Large intestine (tissue), 12 donors: Measurements from ENCODE around the gene SLC37A2. TPM values are rescaled to one million over a fixed set of nuclear protein-coding genes. Genes with fewer than 3 reads are reported as not detected.
"Not testable (repeated sequence)": the region's sequence is repeated elsewhere in the genome, so short reads cannot be mapped to it uniquely, and the experiment has no call there.

Experiments used
- DNase-seq, 2 donors: peaks; one replicate each; pipeline versions ENCODE4 v3.0.0 to v3.0.0-alpha.2; 2013
- H3K27ac ChIP-seq: one replicate; pipeline ENCODE4 v1.5.1; 2013; ENCODE audit warnings: low read length
- H3K27me3 ChIP-seq: 2 replicates; pipeline ENCODE4 v1.6.1; 2013; ENCODE audit warnings: low read length; ENCODE audit not compliant: control insufficient read depth, insufficient read depth
- H3K36me3 ChIP-seq: 2 replicates; pipeline ENCODE4 v1.6.1; 2013; ENCODE audit warnings: low read length; ENCODE audit not compliant: control insufficient read depth, insufficient read depth
- H3K4me1 ChIP-seq: one replicate; pipeline ENCODE4 v1.6.1; 2013; ENCODE audit warnings: low read length; ENCODE audit not compliant: control insufficient read depth, insufficient read depth
- H3K4me3 ChIP-seq: one replicate; pipeline ENCODE4 v1.5.1; 2013; ENCODE audit warnings: low read length
- H3K9me3 ChIP-seq: one replicate; pipeline ENCODE4 v1.6.1; 2013; ENCODE audit warnings: mild to moderate bottlenecking, low read depth, low read length, moderate library complexity; ENCODE audit not compliant: control insufficient read depth
- WGBS: methylation state at CpG from one replicate; pipeline ENCODE4 v1.1.5; 2013; ENCODE audit warnings: low lambda C conversion rate; ENCODE audit not compliant: insufficient coverage; 5-methylcytosine and 5-hydroxymethylcytosine counted together
- long read RNA-seq, 11 donors: transcript quantifications; one replicate each; lab custom pipeline, GENCODE V29; 2026
- polyA plus RNA-seq: library from polyadenylated mRNA; unstranded; fragments of 120-200 nt; gene quantifications from one replicate; pipeline ENCODE4 v1.2.1, GENCODE V29; 2013

Gene SLC37A2
- polyA plus RNA-seq, result 91.1 TPM
- long read RNA-seq, donor 1, result 0 reads
- long read RNA-seq, donor 2, result 0 reads
- long read RNA-seq, donor 3, result 0 reads
- long read RNA-seq, donor 4, result 0 reads
- long read RNA-seq, donor 5, partial matches to known transcripts, result 0 of 3 reads
- long read RNA-seq, donor 5, other reads (novel, unspliced or antisense), result 0 of 3 reads
- long read RNA-seq, donor 6, partial matches to known transcripts, result 0 of 7 reads
- long read RNA-seq, donor 6, other reads (novel, unspliced or antisense), result 0 of 7 reads
- long read RNA-seq, donor 7, result 0 reads
- long read RNA-seq, donor 8, partial matches to known transcripts, result 0 of 3 reads
- long read RNA-seq, donor 8, other reads (novel, unspliced or antisense), result 0 of 3 reads
- long read RNA-seq, donor 9, partial matches to known transcripts, result 0 of 1 reads
- long read RNA-seq, donor 9, other reads (novel, unspliced or antisense), result 0 of 1 reads
- long read RNA-seq, donor 10, transcript SLC37A2-201 (19 exons, 2,696 nt), result major isoform, 6 of 6 reads
- long read RNA-seq, donor 10, partial matches to known transcripts, result 0 of 6 reads
- long read RNA-seq, donor 10, other reads (novel, unspliced or antisense), result 0 of 6 reads
- long read RNA-seq, donor 11, partial matches to known transcripts, result 0 of 2 reads
- long read RNA-seq, donor 11, other reads (novel, unspliced or antisense), result 0 of 2 reads

- no CpG with 5 or more reads among the region's 46 CpGs for WGBS
- Histone ChIP-seq H3K36me3 (no peaks in the 10 kb centered on the region), H3K4me1 (peaks cover 17% of the 10 kb centered on the region), H3K27ac (peak within 1 kb of the TSS; percentile 67), H3K4me3 (peak within 1 kb of the TSS; percentile 68), H3K9me3 (no peaks in the 10 kb centered on the region), H3K27me3 (peaks cover 5% of the 10 kb centered on the region)
- peak; percentile 55 to 84 for DNase-seq
Observed at GRCh38 chr11:125062931-125063428, at the start of gene SLC37A2. SLC37A2 (plus strand) TSS chr11:125063305; CDS start chr11:125063368, 63 bp downstream.

GRCh38 chr11:125016413-125016812 lies 46.7 kb upstream of the SLC37A2 start:
- Histone ChIP-seq H3K36me3 (no peaks in the 10 kb centered on the region), H3K27ac (no peak overlapping the region), H3K9me3 (no peaks in the 10 kb centered on the region), H3K4me3 (no peak overlapping the region), H3K27me3 (no peaks in the 10 kb centered on the region), H3K4me1 (no peaks in the 10 kb centered on the region)
- DNase-seq, result no peak

DNA sequence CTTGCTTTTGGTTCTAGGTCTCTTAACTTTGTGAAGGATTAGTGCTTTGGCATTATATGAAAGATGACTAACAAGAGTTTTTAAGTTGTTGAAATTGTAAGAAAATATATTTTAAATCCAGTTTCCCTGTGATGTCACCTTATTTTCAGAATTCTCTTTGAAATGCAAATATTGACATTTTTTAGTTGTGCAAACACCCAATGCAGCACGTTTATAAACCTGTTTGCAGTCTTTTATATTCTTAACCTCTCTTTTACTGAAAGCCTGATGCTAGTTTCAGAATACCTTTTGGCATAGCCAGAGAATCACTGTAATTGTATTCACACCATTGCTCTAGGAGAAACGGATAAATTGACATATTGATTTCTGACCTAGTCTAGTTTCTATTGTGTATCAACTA lies 42.8 kb upstream of the SLC37A2 start:
- H3K4me3 ChIP-seq, result no peak overlapping the region
- H3K27ac ChIP-seq, result no peak overlapping the region

DNA sequence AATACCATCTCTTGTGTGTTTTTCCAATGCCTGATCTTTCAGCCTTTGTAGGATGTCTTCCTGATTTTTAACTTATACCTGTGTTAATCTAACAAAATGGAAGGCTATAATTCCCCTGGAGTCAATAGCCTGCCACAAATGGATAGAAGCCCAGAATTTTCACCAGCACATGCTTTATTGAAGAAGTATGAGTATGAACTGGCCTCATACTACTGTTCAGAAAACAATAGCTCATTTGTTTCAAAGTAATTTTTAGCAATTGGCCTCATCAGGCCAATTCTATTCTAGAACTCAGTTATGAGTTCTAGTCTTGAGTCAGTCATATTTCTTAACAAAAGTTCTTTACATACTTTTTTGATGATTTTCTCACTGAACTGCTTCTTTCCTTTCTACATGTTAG lies 40.6 kb upstream of the SLC37A2 start:
- Histone ChIP-seq H3K27ac (no peak overlapping the region), H3K4me3 (no peak overlapping the region), H3K27me3 (no peaks in the 10 kb centered on the region), H3K4me1 (no peaks in the 10 kb centered on the region), H3K36me3 (no peaks in the 10 kb centered on the region), H3K9me3 (no peaks in the 10 kb centered on the region)
- DNase-seq, result no peak

More for the DNA sequence above, 42.8 kb upstream of the SLC37A2 start:
- DNase-seq, result no peak
- 71% methylated on average over 2 of the region's 2 CpGs for WGBS
- no peaks in the 10 kb centered on the region for H3K9me3 ChIP-seq
- H3K4me1 ChIP-seq, result no peaks in the 10 kb centered on the region
- H3K27me3 ChIP-seq, result no peaks in the 10 kb centered on the region
- no peaks in the 10 kb centered on the region for H3K36me3 ChIP-seq

DNA sequence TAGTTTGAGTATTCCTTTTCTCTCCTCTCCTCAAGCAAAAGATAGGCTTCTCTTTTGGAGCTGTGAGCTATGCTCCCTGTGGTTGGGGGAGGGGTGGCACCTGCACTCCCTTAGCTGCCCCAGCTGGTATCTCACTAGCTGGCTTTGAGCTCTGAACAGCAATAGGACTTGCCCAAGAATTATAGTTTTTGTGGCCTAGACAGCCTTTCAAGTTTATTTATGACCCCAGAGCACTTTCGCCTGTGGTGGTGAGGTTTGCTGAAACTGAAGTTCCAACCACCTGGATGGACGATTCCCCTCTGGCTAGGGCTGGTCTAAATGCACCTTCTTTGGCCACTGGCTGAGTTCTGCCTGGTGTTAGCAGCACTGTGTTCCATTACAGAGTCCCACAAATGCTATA lies 37.1 kb upstream of the SLC37A2 start:
- no CpG with 5 or more reads among the region's 2 CpGs for WGBS
- no peaks in the 10 kb centered on the region for H3K36me3 ChIP-seq
- no peak overlapping the region for H3K4me3 ChIP-seq
- H3K4me1 ChIP-seq, result no peaks in the 10 kb centered on the region
- H3K27me3 ChIP-seq, result no peaks in the 10 kb centered on the region
- no peak overlapping the region for H3K27ac ChIP-seq
- DNase-seq, result no peak
- no peaks in the 10 kb centered on the region for H3K9me3 ChIP-seq

DNA sequence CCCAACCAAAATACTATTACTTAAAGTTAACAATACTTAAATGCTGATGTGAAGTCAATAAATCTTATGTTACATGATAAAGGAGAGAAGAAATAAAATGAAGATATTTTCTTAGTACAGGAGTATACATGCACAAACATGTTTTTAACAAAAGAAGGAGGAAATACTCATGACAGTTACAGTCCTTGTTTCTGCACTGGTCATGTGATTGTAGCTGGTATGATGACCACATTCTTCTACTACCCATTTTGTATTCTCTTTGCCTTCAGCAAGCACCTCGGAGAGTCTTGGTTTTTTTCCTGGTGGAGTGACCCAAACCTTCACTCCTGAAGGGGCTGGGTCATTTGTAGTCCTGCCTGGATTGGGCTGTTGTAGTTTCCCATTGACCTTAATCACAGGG lies 33.7 kb upstream of the SLC37A2 start:
- not testable (repeated sequence) for H3K9me3 ChIP-seq, H3K36me3 ChIP-seq, H3K27me3 ChIP-seq, DNase-seq, H3K4me3 ChIP-seq, H3K27ac ChIP-seq, H3K4me1 ChIP-seq
- no CpG with 5 or more reads among the region's 1 CpG for WGBS

DNA sequence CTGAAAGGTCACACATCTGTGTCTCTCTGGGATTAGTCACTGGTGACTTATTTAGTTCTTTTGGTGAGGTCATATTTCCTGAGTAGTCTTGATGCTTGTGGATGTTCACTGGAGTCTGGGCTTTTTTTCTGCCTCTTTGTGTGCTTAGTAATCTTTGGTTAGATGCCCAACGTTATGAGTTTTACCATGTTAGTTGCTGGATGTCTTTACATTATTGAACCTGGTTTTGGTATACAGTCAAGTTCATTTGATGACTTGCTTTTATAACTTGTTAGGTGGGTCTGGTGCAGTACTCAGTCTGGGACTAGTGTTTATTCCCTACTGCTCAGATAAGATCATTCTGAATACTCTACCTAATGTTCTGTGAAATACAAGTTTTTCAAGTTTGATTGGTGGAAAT lies 26.2 kb upstream of the SLC37A2 start:
- H3K27me3 ChIP-seq, result no peaks in the 10 kb centered on the region
- WGBS, result 80% methylated on average over 1 of the region's 1 CpG
- no peak overlapping the region for H3K27ac ChIP-seq
- no peaks in the 10 kb centered on the region for H3K36me3 ChIP-seq
- no peaks in the 10 kb centered on the region for H3K9me3 ChIP-seq
- no peak overlapping the region for H3K4me3 ChIP-seq
- DNase-seq, result no peak
- H3K4me1 ChIP-seq, result no peaks in the 10 kb centered on the region

- peaks cover 9% of the 10 kb centered on the region for H3K4me1 ChIP-seq
- H3K36me3 ChIP-seq, result no peaks in the 10 kb centered on the region
- no peaks in the 10 kb centered on the region for H3K9me3 ChIP-seq
- WGBS, result no CpG with 5 or more reads among the region's 4 CpGs
- H3K4me3 ChIP-seq, result no peak overlapping the region
- DNase-seq, result peak in 1 of 2 donors; percentile 66
- peak overlapping the region; percentile 50 for H3K27ac ChIP-seq
- H3K27me3 ChIP-seq, result no peaks in the 10 kb centered on the region
Observed at GRCh38 chr11:125049164-125049792, 13.8 kb upstream of the SLC37A2 start.

GRCh38 chr11:125052047-125052446 lies 11.1 kb upstream of the SLC37A2 start:
- peaks cover 9% of the 10 kb centered on the region for H3K4me1 ChIP-seq
- no peak for DNase-seq
- H3K36me3 ChIP-seq, result no peaks in the 10 kb centered on the region
- no peaks in the 10 kb centered on the region for H3K9me3 ChIP-seq
- H3K4me3 ChIP-seq, result no peak overlapping the region
- no peaks in the 10 kb centered on the region for H3K27me3 ChIP-seq
- no peak overlapping the region for H3K27ac ChIP-seq

DNA sequence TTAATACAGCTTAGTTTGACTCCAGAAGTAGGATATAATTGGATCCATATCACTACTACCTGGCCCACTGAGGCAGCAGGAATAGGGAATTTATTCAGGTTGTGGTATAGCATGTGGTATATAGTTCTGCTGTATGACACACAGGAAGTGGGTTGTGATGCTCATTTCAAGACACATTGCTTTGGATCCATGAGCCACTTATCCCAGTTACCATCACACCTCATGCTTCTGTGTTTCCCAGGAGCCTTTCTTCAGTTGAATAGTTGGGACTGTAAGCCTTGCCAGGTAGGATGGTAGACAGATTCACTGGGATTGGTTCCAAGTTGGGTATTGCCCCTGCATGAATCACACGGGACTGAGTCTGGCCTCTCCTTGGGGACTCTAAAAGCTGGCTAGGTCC lies 9.9 kb upstream of the SLC37A2 start:
- Histone ChIP-seq H3K27me3 (no peaks in the 10 kb centered on the region), H3K4me3 (no peak overlapping the region), H3K9me3 (no peaks in the 10 kb centered on the region), H3K4me1 (peaks cover 15% of the 10 kb centered on the region), H3K27ac (no peak overlapping the region), H3K36me3 (no peaks in the 10 kb centered on the region)
- DNase-seq, result no peak
- no CpG with 5 or more reads among the region's 1 CpG for WGBS
